Measurements from ENCODE around the gene EMB.

EMB gene

GRCh38 chr5:50352382-50352781 is 88.7 kb downstream of the EMB start:
- TF ChIP-seq CTCF (IDR thresholded peaks at IDR 0.05; ENCODE audit: control insufficient read depth, extremely low read depth, insufficient read depth): no peak
- no peak for DNase-seq (ENCODE audit: low read depth)
- H3K4me3 ChIP-seq (ENCODE audit: low read depth, low read length): no peak overlapping the region

Data from LNCaP clone FGC (cell line).